GM12878 (cell line): Measurements from ENCODE around the gene SMPD2. TPM values are rescaled to one million over a fixed set of nuclear protein-coding genes. Genes with fewer than 3 reads are reported as not detected.

Source experiments
- CEBPB ChIP-seq, 2 experiments: fragments of 150-350 bp in 1 of 2; IDR thresholded peaks; 2 replicates each; pipeline ENCODE4 v1.6.1; 2012 to 2014; ENCODE audit warnings: low read depth in 2 of 2, low read length in 2 of 2, borderline replicate concordance in 1 of 2, inconsistent platforms in 1 of 2
- MTA2 ChIP-seq: fragments of 450-650 bp; IDR thresholded peaks from 2 replicates; pipeline ENCODE4 v1.6.1; 2016; ENCODE audit warnings: low read depth, mild to moderate bottlenecking, moderate library complexity
- ZNF274 ChIP-seq: IDR thresholded peaks from one replicate; pipeline ENCODE4 v1.8.0; 2011; ENCODE audit not compliant: insufficient read length, insufficient read depth
- polyA plus RNA-seq, 11 experiments: library from polyadenylated mRNA; depleted of rRNA in 4 of 11; unstranded in 6 of 11; stranded (reverse) in 5 of 11; fragments of >200 nt; fragmentation: Nextera tagmentation in 4 of 11; fragmentation: Illumina TruSeq in 1 of 11; extraction: Ambion mirVana in 4 of 11; extraction: Trizol in 1 of 11; gene quantifications; 1 replicate in 1 of 11; 2 replicates in 10 of 11; pipeline versions ENCODE4 v1.2.1 to v1.2.3, GENCODE V29; 2011 to 2016; ENCODE audit warnings: inconsistent platforms in 2 of 11, missing spikeins in 2 of 11, low read depth in 1 of 11
- total RNA-seq, 4 experiments: library from RNA; depleted of rRNA in 3 of 4; stranded (reverse); fragments of >200 nt in 3 of 4; fragmentation: Illumina TruSeq in 1 of 4; extraction: Trizol in 1 of 4; gene quantifications; 2 replicates each; pipeline versions ENCODE4 v1.2.1 to v1.2.3, GENCODE V29; 2013 to 2021
- TF ChIP-seq, protein P1 (sequence below): IDR thresholded peaks from 2 replicates; pipeline ENCODE4 v1.6.1; 2012; ENCODE audit warnings: improper control_type of control experiment, low read depth, low read length; ENCODE audit not compliant: insufficient replicate concordance
- TF ChIP-seq, protein P2 (sequence below): fragments of 450-650 bp; IDR thresholded peaks from 2 replicates; pipeline ENCODE4 v1.6.1; 2017; ENCODE audit warnings: borderline replicate concordance
- TF ChIP-seq, protein P3 (sequence below): fragments of 450-650 bp; IDR thresholded peaks from 2 replicates; pipeline ENCODE4 v1.6.1; 2017; ENCODE audit warnings: mild to moderate bottlenecking
- TF ChIP-seq, protein P4 (sequence below): IDR thresholded peaks from 2 replicates; pipeline ENCODE4 v1.6.1; 2012; ENCODE audit warnings: mild to moderate bottlenecking, low read depth, low read length
- TF ChIP-seq, protein P5 (sequence below): IDR thresholded peaks from 2 replicates; pipeline ENCODE4 v1.6.1; 2011; ENCODE audit warnings: low read depth, mild to moderate bottlenecking, low read length, moderate library complexity, borderline replicate concordance; ENCODE audit errors: extremely low read depth

SMPD2 gene
- total and polyA plus RNA-seq, 10 of the 15 experiments (the other 5 are each of a cell fraction or from before 2014, with no cell fraction given), result 0.06 to 15.4 (median 9.7) TPM

DNA sequence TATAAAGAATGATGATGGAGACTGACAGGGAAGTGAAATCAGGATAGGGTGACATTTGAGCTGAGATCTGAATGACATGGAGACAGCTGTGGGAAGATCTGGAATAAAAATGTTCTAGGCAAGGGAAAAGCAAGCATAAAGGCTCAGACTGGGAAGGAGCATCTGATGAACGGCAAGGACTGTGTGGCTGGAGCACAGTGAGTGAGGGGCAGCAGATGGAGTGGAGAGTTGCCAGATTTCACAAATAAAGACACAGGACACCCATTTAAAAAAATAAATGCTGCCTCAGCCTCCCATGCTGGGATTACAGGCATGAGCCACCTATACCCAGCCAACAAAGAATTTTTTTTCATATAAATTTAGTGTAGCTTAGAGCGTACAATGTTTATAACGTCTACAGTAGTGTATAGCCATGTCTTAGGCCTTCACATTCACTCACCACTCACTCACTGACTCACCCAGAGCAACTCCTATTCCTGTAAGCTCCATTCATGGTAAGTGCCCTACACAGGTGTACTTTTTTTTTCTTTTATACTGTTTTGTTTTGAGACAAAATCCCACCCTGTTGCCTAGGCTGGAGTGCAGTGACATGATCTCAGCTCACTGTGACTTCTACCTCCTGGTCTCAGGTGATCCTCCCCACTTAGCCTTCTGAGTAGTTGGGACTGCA is 44.9 kb downstream of the SMPD2 start (continued):
- TF ChIP-seq, protein P1, sequence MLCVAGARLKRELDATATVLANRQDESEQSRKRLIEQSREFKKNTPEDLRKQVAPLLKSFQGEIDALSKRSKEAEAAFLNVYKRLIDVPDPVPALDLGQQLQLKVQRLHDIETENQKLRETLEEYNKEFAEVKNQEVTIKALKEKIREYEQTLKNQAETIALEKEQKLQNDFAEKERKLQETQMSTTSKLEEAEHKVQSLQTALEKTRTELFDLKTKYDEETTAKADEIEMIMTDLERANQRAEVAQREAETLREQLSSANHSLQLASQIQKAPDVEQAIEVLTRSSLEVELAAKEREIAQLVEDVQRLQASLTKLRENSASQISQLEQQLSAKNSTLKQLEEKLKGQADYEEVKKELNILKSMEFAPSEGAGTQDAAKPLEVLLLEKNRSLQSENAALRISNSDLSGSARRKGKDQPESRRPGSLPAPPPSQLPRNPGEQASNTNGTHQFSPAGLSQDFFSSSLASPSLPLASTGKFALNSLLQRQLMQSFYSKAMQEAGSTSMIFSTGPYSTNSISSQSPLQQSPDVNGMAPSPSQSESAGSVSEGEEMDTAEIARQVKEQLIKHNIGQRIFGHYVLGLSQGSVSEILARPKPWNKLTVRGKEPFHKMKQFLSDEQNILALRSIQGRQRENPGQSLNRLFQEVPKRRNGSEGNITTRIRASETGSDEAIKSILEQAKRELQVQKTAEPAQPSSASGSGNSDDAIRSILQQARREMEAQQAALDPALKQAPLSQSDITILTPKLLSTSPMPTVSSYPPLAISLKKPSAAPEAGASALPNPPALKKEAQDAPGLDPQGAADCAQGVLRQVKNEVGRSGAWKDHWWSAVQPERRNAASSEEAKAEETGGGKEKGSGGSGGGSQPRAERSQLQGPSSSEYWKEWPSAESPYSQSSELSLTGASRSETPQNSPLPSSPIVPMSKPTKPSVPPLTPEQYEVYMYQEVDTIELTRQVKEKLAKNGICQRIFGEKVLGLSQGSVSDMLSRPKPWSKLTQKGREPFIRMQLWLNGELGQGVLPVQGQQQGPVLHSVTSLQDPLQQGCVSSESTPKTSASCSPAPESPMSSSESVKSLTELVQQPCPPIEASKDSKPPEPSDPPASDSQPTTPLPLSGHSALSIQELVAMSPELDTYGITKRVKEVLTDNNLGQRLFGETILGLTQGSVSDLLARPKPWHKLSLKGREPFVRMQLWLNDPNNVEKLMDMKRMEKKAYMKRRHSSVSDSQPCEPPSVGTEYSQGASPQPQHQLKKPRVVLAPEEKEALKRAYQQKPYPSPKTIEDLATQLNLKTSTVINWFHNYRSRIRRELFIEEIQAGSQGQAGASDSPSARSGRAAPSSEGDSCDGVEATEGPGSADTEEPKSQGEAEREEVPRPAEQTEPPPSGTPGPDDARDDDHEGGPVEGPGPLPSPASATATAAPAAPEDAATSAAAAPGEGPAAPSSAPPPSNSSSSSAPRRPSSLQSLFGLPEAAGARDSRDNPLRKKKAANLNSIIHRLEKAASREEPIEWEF, result no peak
- TF ChIP-seq MTA2 (no peak), ZNF274 (no peak), CEBPB (IDR thresholded peaks at IDR 0.05; ENCODE audit: borderline replicate concordance in 1 of 2, low read depth in 2 of 2, low read length in 2 of 2) (no peak)
- TF ChIP-seq, protein P2, sequence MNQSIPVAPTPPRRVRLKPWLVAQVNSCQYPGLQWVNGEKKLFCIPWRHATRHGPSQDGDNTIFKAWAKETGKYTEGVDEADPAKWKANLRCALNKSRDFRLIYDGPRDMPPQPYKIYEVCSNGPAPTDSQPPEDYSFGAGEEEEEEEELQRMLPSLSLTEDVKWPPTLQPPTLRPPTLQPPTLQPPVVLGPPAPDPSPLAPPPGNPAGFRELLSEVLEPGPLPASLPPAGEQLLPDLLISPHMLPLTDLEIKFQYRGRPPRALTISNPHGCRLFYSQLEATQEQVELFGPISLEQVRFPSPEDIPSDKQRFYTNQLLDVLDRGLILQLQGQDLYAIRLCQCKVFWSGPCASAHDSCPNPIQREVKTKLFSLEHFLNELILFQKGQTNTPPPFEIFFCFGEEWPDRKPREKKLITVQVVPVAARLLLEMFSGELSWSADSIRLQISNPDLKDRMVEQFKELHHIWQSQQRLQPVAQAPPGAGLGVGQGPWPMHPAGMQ, result no peak
- TF ChIP-seq, protein P3, sequence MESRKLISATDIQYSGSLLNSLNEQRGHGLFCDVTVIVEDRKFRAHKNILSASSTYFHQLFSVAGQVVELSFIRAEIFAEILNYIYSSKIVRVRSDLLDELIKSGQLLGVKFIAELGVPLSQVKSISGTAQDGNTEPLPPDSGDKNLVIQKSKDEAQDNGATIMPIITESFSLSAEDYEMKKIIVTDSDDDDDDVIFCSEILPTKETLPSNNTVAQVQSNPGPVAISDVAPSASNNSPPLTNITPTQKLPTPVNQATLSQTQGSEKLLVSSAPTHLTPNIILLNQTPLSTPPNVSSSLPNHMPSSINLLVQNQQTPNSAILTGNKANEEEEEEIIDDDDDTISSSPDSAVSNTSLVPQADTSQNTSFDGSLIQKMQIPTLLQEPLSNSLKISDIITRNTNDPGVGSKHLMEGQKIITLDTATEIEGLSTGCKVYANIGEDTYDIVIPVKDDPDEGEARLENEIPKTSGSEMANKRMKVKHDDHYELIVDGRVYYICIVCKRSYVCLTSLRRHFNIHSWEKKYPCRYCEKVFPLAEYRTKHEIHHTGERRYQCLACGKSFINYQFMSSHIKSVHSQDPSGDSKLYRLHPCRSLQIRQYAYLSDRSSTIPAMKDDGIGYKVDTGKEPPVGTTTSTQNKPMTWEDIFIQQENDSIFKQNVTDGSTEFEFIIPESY, result no peak
- TF ChIP-seq, protein P4, sequence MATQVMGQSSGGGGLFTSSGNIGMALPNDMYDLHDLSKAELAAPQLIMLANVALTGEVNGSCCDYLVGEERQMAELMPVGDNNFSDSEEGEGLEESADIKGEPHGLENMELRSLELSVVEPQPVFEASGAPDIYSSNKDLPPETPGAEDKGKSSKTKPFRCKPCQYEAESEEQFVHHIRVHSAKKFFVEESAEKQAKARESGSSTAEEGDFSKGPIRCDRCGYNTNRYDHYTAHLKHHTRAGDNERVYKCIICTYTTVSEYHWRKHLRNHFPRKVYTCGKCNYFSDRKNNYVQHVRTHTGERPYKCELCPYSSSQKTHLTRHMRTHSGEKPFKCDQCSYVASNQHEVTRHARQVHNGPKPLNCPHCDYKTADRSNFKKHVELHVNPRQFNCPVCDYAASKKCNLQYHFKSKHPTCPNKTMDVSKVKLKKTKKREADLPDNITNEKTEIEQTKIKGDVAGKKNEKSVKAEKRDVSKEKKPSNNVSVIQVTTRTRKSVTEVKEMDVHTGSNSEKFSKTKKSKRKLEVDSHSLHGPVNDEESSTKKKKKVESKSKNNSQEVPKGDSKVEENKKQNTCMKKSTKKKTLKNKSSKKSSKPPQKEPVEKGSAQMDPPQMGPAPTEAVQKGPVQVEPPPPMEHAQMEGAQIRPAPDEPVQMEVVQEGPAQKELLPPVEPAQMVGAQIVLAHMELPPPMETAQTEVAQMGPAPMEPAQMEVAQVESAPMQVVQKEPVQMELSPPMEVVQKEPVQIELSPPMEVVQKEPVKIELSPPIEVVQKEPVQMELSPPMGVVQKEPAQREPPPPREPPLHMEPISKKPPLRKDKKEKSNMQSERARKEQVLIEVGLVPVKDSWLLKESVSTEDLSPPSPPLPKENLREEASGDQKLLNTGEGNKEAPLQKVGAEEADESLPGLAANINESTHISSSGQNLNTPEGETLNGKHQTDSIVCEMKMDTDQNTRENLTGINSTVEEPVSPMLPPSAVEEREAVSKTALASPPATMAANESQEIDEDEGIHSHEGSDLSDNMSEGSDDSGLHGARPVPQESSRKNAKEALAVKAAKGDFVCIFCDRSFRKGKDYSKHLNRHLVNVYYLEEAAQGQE, result no peak
- TF ChIP-seq, protein P5, sequence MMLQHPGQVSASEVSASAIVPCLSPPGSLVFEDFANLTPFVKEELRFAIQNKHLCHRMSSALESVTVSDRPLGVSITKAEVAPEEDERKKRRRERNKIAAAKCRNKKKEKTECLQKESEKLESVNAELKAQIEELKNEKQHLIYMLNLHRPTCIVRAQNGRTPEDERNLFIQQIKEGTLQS, result no peak
